Measurements from ENCODE around the gene ARPIN. TPM values are rescaled to one million over a fixed set of nuclear protein-coding genes. Genes with fewer than 3 reads are reported as not detected.

The ARPIN gene
- total RNA-seq, 1 donor from 2014 or later = 13.3 TPM

Small RNA genes within 50 kb of the gene (microRNA-seq; reads per million reads assigned to microRNA genes)
- not detected for gene MIR5009 (ENCODE audit: unreplicated experiment)
- 0.63 reads per million for gene MIR5094 (ENCODE audit: unreplicated experiment)

Other genes starting within 250 kb of the ARPIN start
- 0.64 TPM for gene PLIN1, start 233.6 kb downstream of the ARPIN start, total RNA-seq (ENCODE audit: unreplicated experiment)
- gene PEX11A, start 222.2 kb downstream of the ARPIN start, total RNA-seq (ENCODE audit: unreplicated experiment) = 4.5 TPM
- gene WDR93, start 222.1 kb downstream of the ARPIN start, total RNA-seq (ENCODE audit: unreplicated experiment) = 0.13 TPM
- gene MESP1, start 161.7 kb downstream of the ARPIN start, total RNA-seq (ENCODE audit: unreplicated experiment) = not detected
- gene MESP2, start 136.6 kb downstream of the ARPIN start, total RNA-seq (ENCODE audit: unreplicated experiment) = 0.33 TPM
- gene ANPEP, start 98.1 kb downstream of the ARPIN start, total RNA-seq (ENCODE audit: unreplicated experiment) = 203 TPM
- 23.2 TPM for gene AP3S2, start 19.0 kb downstream of the ARPIN start, total RNA-seq (ENCODE audit: unreplicated experiment)
- gene ZNF710, start 88.4 kb upstream of the ARPIN start, total RNA-seq (ENCODE audit: unreplicated experiment) = 129 TPM
- 133 TPM for gene IDH2, start 189.5 kb upstream of the ARPIN start, total RNA-seq (ENCODE audit: unreplicated experiment)

Measured in endothelial cell (in vitro differentiated cells).